ENCODE results near the gene WDR20. TPM values are rescaled to one million over a fixed set of nuclear protein-coding genes. Genes with fewer than 3 reads are reported as not detected.
"Not testable (repeated sequence)": the region's sequence is repeated elsewhere in the genome, so short reads cannot be mapped to it uniquely, and the experiment has no call there.

The WDR20 gene
- total RNA-seq, 2 experiments from 2014 or later, result 40.1 to 41.2 TPM

- Mint-ChIP-seq H3K27ac (no peak overlapping the region), H3K4me1 (ENCODE audit: low read depth) (no peaks in the 10 kb centered on the region), H3K36me3 (ENCODE audit: low read depth) (no peaks in the 10 kb centered on the region), H3K9me3 (no peaks in the 10 kb centered on the region), H3K4me3 (no peak overlapping the region), H3K27me3 (no peaks in the 10 kb centered on the region)
- Histone ChIP-seq H3K9me3 (ENCODE audit: control insufficient read depth in 1 of 2, insufficient read depth in 1 of 2, low read length in 2 of 2) (peaks cover 0 to 2% of the 10 kb centered on the region in 2 experiments), H3K4me1 (ENCODE audit: insufficient read depth, low read length) (no peaks in the 10 kb centered on the region), H3K36me3 (ENCODE audit: insufficient read depth, low read length) (no peaks in the 10 kb centered on the region), H3K27me3 (ENCODE audit: control insufficient read depth in 1 of 2, insufficient read depth in 2 of 2, low read length in 2 of 2) (no peaks in the 10 kb centered on the region), H3K27ac (ENCODE audit: low read depth in 1 of 2, low read length in 2 of 2) (no peak overlapping the region), H3K4me3 (ENCODE audit: low read length) (no peak overlapping the region)
- ChIA-PET CTCF (interaction anchor here (1.3 kb wide), 1 partner anchor 9 kb away, joined by 6 read pairs; no protein-coding TSS in a partner anchor), POLR2A (no interaction called here)
- intact Hi-C loops (cut with DNase I, micrococcal nuclease), result no loop called here
- ATAC-seq (ENCODE audit: poor library complexity) (no peak), DNase-seq (no peak)
- TF ChIP-seq, protein P1, sequence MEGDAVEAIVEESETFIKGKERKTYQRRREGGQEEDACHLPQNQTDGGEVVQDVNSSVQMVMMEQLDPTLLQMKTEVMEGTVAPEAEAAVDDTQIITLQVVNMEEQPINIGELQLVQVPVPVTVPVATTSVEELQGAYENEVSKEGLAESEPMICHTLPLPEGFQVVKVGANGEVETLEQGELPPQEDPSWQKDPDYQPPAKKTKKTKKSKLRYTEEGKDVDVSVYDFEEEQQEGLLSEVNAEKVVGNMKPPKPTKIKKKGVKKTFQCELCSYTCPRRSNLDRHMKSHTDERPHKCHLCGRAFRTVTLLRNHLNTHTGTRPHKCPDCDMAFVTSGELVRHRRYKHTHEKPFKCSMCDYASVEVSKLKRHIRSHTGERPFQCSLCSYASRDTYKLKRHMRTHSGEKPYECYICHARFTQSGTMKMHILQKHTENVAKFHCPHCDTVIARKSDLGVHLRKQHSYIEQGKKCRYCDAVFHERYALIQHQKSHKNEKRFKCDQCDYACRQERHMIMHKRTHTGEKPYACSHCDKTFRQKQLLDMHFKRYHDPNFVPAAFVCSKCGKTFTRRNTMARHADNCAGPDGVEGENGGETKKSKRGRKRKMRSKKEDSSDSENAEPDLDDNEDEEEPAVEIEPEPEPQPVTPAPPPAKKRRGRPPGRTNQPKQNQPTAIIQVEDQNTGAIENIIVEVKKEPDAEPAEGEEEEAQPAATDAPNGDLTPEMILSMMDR (IDR thresholded peaks at IDR 0.05), result no peak
Observed at GRCh38 chr14:102105369-102105768, 34.3 kb upstream of the WDR20 start.

- DNase-seq; POLR2A ChIA-PET; H3K27ac ChIP-seq (ENCODE audit: low read depth in 1 of 2, low read length in 2 of 2); ATAC-seq (ENCODE audit: poor library complexity); H3K36me3 ChIP-seq (ENCODE audit: insufficient read depth, low read length); H3K4me3 Mint-ChIP-seq; H3K4me3 ChIP-seq (ENCODE audit: low read length); H3K27me3 ChIP-seq (ENCODE audit: control insufficient read depth in 1 of 2, insufficient read depth in 2 of 2, low read length in 2 of 2); H3K4me1 ChIP-seq (ENCODE audit: insufficient read depth, low read length); intact Hi-C loops (cut with DNase I, micrococcal nuclease); H3K9me3 Mint-ChIP-seq; H3K4me1 Mint-ChIP-seq (ENCODE audit: low read depth); CTCF ChIA-PET; H3K27ac Mint-ChIP-seq; H3K27me3 Mint-ChIP-seq; H3K36me3 Mint-ChIP-seq (ENCODE audit: low read depth): not testable (repeated sequence)
- peaks cover 0 to 10% of the 10 kb centered on the region in 2 experiments for H3K9me3 ChIP-seq (ENCODE audit: control insufficient read depth in 1 of 2, insufficient read depth in 1 of 2, low read length in 2 of 2)
Observed at GRCh38 chr14:102109332-102109731, 30.4 kb upstream of the WDR20 start.

DNA sequence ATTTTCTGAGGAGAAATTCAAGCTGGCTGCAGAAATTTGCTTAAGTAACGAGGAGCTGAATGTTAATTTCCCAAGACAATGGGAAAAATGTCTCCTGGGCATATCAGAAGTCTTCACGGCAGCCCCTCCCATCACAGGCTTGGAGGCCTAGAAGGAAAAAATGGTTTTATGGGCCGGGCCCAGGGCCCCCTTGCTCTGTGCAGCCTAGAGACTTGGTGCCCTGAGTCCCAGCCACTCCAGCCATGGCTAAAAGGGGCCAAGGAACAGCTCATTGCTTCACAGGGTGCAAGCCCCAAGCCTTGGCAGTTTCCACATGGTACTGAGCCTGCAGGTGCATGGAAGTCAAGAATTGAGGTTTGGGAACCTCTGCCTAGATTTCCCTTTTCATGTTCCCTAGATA, 28.6 kb upstream of the WDR20 start:
- Mint-ChIP-seq H3K27me3 (no peaks in the 10 kb centered on the region), H3K4me1 (ENCODE audit: low read depth) (no peaks in the 10 kb centered on the region), H3K9me3 (no peaks in the 10 kb centered on the region), H3K36me3 (ENCODE audit: low read depth) (no peaks in the 10 kb centered on the region), H3K27ac (no peak overlapping the region), H3K4me3 (no peak overlapping the region)
- ChIA-PET CTCF (no interaction called here), POLR2A (no interaction called here)
- TF ChIP-seq, protein P1 (IDR thresholded peaks at IDR 0.05), result no peak
- H3K4me1 ChIP-seq (ENCODE audit: insufficient read depth, low read length), result no peaks in the 10 kb centered on the region
- no peak for ATAC-seq (ENCODE audit: poor library complexity)
- no peak overlapping the region for H3K4me3 ChIP-seq (ENCODE audit: low read length)
- intact Hi-C loops (cut with DNase I, micrococcal nuclease), result no loop called here
- no peak for DNase-seq
- H3K36me3 ChIP-seq (ENCODE audit: insufficient read depth, low read length), result no peaks in the 10 kb centered on the region
- peaks cover 0 to 10% of the 10 kb centered on the region in 2 experiments for H3K9me3 ChIP-seq (ENCODE audit: control insufficient read depth in 1 of 2, insufficient read depth in 1 of 2, low read length in 2 of 2)
- H3K27ac ChIP-seq (ENCODE audit: low read depth in 1 of 2, low read length in 2 of 2), result no peak overlapping the region
- H3K27me3 ChIP-seq (ENCODE audit: control insufficient read depth in 1 of 2, insufficient read depth in 2 of 2, low read length in 2 of 2), result no peaks in the 10 kb centered on the region

Data from CD4-positive, alpha-beta T cell (primary cell).